Caco-2 (cell line): Measurements from ENCODE around the gene ADORA1. TPM values are rescaled to one million over a fixed set of nuclear protein-coding genes. Genes with fewer than 3 reads are reported as not detected.

Experiments
- BruUV-seq: library from RNA; stranded (reverse); fragments of 400-500 nt; replicated peaks from 2 replicates; lab custom pipeline; 2021; lab: Mats Ljungman, UMichigan
- CTCF ChIA-PET: fragments of 300-600 bp; sonication (Branson Sonifier 250); formaldehyde crosslinking; loops from one replicate; lab custom pipeline; 2022; ENCODE audit warnings: antibody characterized with exemption; lab: Charles Lee
- POLR2A ChIA-PET: fragments of 300-600 bp; sonication (Branson Sonifier 250); formaldehyde crosslinking; loops from one replicate; lab custom pipeline; 2022; ENCODE audit warnings: antibody characterized with exemption; lab: Charles Lee
- DNase-seq, 2 experiments: peaks; one replicate each; pipeline versions ENCODE4 v3.0.0 to v3.0.0-alpha.2; 2020 to 2022
- H3K27me3 ChIP-seq: replicated peaks from 2 replicates; pipeline ENCODE4 v1.6.0; 2011; ENCODE audit warnings: low read length; ENCODE audit not compliant: control insufficient read depth, insufficient read depth
- H3K36me3 ChIP-seq: 2 replicates; pipeline ENCODE4 v1.5.1; 2011; ENCODE audit warnings: low read length; ENCODE audit not compliant: control insufficient read depth, insufficient read depth
- H3K4me1 ChIP-seq: fragments of 250-450 bp; sonication (Bioruptor Pico); 2 replicates; pipeline ENCODE4 v1.5.1; 2020; ENCODE audit warnings: mild to moderate bottlenecking
- H3K4me3 ChIP-seq: 2 replicates; pipeline ENCODE4 v1.5.1; 2011; ENCODE audit warnings: low read depth, mild to moderate bottlenecking, control low read depth, low read length
- H3K9me3 ChIP-seq: fragments of 250-450 bp; sonication (Bioruptor Pico); 2 replicates; pipeline ENCODE4 v1.5.1; 2020; ENCODE audit warnings: mild to moderate bottlenecking, moderate library complexity
- H3K27ac Mint-ChIP-seq: one replicate; pipeline ENCODE4 v1.8.0; 2022; ENCODE audit warnings: mixed read lengths; ENCODE audit not compliant: unreplicated experiment
- H3K27me3 Mint-ChIP-seq: one replicate; pipeline ENCODE4 v1.8.0; 2022; ENCODE audit warnings: mixed read lengths; ENCODE audit not compliant: insufficient read depth, unreplicated experiment
- H3K36me3 Mint-ChIP-seq: one replicate; pipeline ENCODE4 v1.8.0; 2022; ENCODE audit warnings: mild to moderate bottlenecking, mixed read lengths; ENCODE audit not compliant: insufficient read depth, unreplicated experiment
- H3K4me1 Mint-ChIP-seq: one replicate; pipeline ENCODE4 v1.8.0; 2022; ENCODE audit warnings: low read depth, mixed read lengths; ENCODE audit not compliant: unreplicated experiment
- H3K4me3 Mint-ChIP-seq: one replicate; pipeline ENCODE4 v1.8.0; 2022; ENCODE audit warnings: mild to moderate bottlenecking, moderate library complexity, mixed read lengths; ENCODE audit not compliant: unreplicated experiment
- H3K9me3 Mint-ChIP-seq: one replicate; pipeline ENCODE4 v1.8.0; 2022; ENCODE audit warnings: mixed read lengths; ENCODE audit not compliant: unreplicated experiment
- CTCF ChIP-seq, 2 experiments: fragments of 200-600 bp in 1 of 2; IDR thresholded peaks; 1 replicate in 1 of 2; 2 replicates in 1 of 2; pipeline versions ENCODE4 v1.5.1 to v1.8.0; 2011 to 2022; ENCODE audit warnings: antibody characterized with exemption in 1 of 2, control low read depth in 1 of 2, inconsistent platforms in 1 of 2, low read depth in 1 of 2, low read length in 1 of 2, mild to moderate bottlenecking in 1 of 2, moderate library complexity in 1 of 2; ENCODE audit not compliant: insufficient read depth in 1 of 2, severe bottlenecking in 1 of 2, unreplicated experiment in 1 of 2
- intact Hi-C: fragments of 100-400 bp; cut with micrococcal nuclease; formaldehyde crosslinking; loops from one replicate; pipeline ENCODE4 v1.10.0; 2022; ENCODE audit not compliant: unreplicated experiment
- total RNA-seq: library from RNA; stranded (reverse); gene quantifications from 2 replicates; pipeline ENCODE4 v1.2.3, GENCODE V29; 2022

Gene ADORA1
- total RNA-seq, 1 experiment from 2014 or later, result 46.0 TPM

- no peak for TF ChIP-seq CTCF (IDR thresholded peaks at IDR 0.05; ENCODE audit: insufficient read depth in 1 of 2, low read depth in 1 of 2, low read length in 1 of 2, severe bottlenecking in 1 of 2, unreplicated experiment in 1 of 2)
- Mint-ChIP-seq H3K36me3 (no peaks in the 10 kb centered on the region), H3K4me3 (no peak overlapping the region), H3K27me3 (peaks cover 3% of the 10 kb centered on the region), H3K4me1 (no peaks in the 10 kb centered on the region), H3K27ac (no peak overlapping the region), H3K9me3 (peaks cover 23% of the 10 kb centered on the region)
- no peaks in the 10 kb centered on the region for H3K27me3 ChIP-seq
- intact Hi-C loops, result no loop called here
- no peaks in the 10 kb centered on the region for H3K4me1 ChIP-seq
- CTCF ChIA-PET, result no interaction called here
- POLR2A ChIA-PET, result no interaction called here
- DNase-seq, result no peak
- H3K4me3 ChIP-seq, result no peak overlapping the region
- BruUV-seq, result no TSS peak
- H3K36me3 ChIP-seq, result no peaks in the 10 kb centered on the region
- H3K9me3 ChIP-seq, result peaks cover 9% of the 10 kb centered on the region
Observed at GRCh38 chr1:203091761-203092330, 35.7 kb upstream of the ADORA1 start.

- intact Hi-C loops, result no loop called here
- no peak overlapping the region for H3K4me3 Mint-ChIP-seq
- no peaks in the 10 kb centered on the region for H3K27me3 ChIP-seq
- no peak overlapping the region for H3K4me3 ChIP-seq
- ChIA-PET CTCF (no interaction called here), POLR2A (no interaction called here)
- no peaks in the 10 kb centered on the region for H3K36me3 Mint-ChIP-seq
- no peaks in the 10 kb centered on the region for H3K36me3 ChIP-seq
- H3K27me3 Mint-ChIP-seq, result peaks cover 3% of the 10 kb centered on the region
- no peak for TF ChIP-seq CTCF (IDR thresholded peaks at IDR 0.05; ENCODE audit: insufficient read depth in 1 of 2, low read depth in 1 of 2, low read length in 1 of 2, severe bottlenecking in 1 of 2, unreplicated experiment in 1 of 2)
- no peak overlapping the region for H3K27ac Mint-ChIP-seq
- H3K4me1 Mint-ChIP-seq, result no peaks in the 10 kb centered on the region
- no peak for DNase-seq
- peaks cover 29% of the 10 kb centered on the region for H3K9me3 Mint-ChIP-seq
- no peaks in the 10 kb centered on the region for H3K4me1 ChIP-seq
- BruUV-seq, result no TSS peak
- H3K9me3 ChIP-seq, result peaks cover 9% of the 10 kb centered on the region
Observed at GRCh38 chr1:203093754-203094410, 33.6 kb upstream of the ADORA1 start.

- Histone ChIP-seq H3K27me3 (no peaks in the 10 kb centered on the region), H3K9me3 (peaks cover 9% of the 10 kb centered on the region), H3K36me3 (no peaks in the 10 kb centered on the region), H3K4me3 (no peak overlapping the region), H3K4me1 (no peaks in the 10 kb centered on the region)
- H3K27ac Mint-ChIP-seq, result no peak overlapping the region
- intact Hi-C loops, result no loop called here
- no TSS peak for BruUV-seq
- no peaks in the 10 kb centered on the region for H3K36me3 Mint-ChIP-seq
- no peak overlapping the region for H3K4me3 Mint-ChIP-seq
- peaks cover 3% of the 10 kb centered on the region for H3K27me3 Mint-ChIP-seq
- DNase-seq, result no peak
- CTCF ChIA-PET, result no interaction called here
- no peaks in the 10 kb centered on the region for H3K4me1 Mint-ChIP-seq
- peaks cover 29% of the 10 kb centered on the region for H3K9me3 Mint-ChIP-seq
- no peak for TF ChIP-seq CTCF (IDR thresholded peaks at IDR 0.05; ENCODE audit: insufficient read depth in 1 of 2, low read depth in 1 of 2, low read length in 1 of 2, severe bottlenecking in 1 of 2, unreplicated experiment in 1 of 2)
- POLR2A ChIA-PET, result no interaction called here
Observed at GRCh38 chr1:203095061-203095690, 32.4 kb upstream of the ADORA1 start.
